GM19455 (cell line): Measurements from ENCODE around the gene GDI2.
A peak's percentile ranks its signal among the peaks of the same experiment; 100 is the strongest.
"Not testable (repeated sequence)": the region's sequence is repeated elsewhere in the genome, so short reads cannot be mapped to it uniquely, and the experiment has no call there.

Experiments
- ATAC-seq: cut with Tn5 transposase; IDR thresholded peaks from one replicate; pipeline ENCODE4 v1.9.1; 2021; ENCODE audit not compliant: unreplicated experiment

Gene GDI2

DNA sequence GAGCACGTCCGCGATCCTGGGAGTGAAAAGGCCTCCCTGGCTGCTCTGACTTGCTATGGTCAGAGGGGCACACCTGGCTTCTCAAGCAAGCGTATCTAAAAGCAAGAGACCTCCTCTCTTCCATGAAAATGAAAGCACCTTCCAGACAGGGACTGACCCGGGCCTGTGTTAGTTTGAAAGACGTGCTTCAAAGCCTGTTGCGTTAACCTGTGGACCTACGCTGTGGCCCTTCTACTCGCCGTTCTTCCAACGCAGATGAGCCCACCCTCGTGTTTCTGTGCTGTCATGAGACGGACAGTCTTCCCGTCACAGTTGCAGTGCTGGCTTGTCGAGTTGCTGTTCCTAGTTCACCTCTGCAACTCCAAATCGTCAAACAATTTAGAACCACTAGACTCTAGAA, 15.5 kb upstream of the GDI2 start:
- ATAC-seq = no peak

GRCh38 chr10:5827841-5828240, 14.6 kb upstream of the GDI2 start:
- no peak for ATAC-seq

- ATAC-seq = not testable (repeated sequence)
Measured at GRCh38 chr10:5826511-5826910, 13.3 kb upstream of the GDI2 start.

GRCh38 chr10:5818894-5819293, 5.7 kb upstream of the GDI2 start:
- peak; percentile 55 for ATAC-seq

DNA sequence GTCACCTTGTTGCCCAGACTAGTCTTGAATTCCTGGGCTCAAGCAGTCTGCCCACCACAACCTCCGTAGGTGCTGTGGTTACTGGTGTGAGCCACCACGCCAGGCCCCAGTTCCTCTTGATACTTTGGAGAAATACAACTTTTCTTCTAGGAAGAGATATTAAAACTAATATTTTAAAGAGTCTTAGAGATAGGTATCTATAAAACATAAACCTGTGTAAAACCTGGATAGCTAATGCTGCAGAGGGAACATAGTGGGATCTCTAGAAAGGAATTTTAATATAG, 4.8 kb upstream of the GDI2 start:
- no peak for ATAC-seq

DNA sequence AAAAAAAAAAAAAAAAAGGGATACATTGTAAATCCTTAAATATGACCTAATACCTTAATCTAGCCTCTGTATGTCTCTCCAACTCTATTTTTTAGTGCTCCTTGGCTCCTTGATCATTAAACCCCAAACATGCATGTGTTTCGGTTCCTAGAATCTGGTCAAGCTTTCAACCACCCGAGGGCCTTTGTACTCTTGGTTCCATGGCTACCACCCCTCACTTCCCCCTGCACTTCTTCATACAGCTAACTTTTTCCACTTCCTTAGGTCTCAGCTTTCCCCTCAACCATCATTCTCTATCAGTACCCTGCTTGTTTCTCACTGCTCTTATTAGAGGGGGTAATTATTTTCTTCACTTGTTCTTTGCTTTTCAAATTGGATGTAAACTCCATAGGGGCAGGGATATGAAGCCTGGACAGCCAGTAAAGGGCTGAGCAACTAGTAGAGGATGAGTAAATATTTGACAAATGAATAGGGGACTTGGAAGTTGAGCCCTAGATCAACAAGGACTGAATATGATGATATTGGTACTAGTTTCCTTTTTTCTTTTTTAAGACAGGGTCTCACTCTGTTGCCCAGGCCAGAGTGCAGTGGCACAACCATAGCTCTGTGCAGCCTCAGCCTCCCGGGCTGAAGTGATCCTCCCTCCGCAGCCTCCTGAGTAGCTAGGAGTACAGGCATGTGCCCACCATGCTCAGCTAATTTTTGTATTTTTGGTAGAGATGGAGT, 4.3 kb upstream of the GDI2 start:
- ATAC-seq = no peak

DNA sequence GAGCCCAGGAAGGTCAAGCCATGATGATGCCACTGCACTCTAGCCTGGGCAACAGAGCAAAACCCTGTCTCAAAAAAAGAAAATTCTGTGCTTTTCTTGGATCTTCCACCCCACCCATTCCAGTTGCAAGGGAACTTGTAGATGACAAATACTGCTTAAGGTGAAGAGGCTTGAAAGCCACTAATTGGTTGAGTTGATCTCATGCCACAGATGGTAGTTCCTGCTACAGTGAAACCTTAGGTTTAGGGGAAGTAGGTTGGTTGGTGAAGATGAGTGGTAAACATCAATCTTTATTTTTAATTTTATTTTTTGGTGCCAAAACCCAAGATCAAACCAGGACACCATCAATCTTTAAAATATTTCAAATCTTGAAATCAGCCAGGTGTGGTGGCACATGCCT, 2.9 kb upstream of the GDI2 start:
- no peak for ATAC-seq

- no peak for ATAC-seq
Measured at GRCh38 chr10:5814110-5815107, 1.2 kb upstream of the GDI2 start.

DNA sequence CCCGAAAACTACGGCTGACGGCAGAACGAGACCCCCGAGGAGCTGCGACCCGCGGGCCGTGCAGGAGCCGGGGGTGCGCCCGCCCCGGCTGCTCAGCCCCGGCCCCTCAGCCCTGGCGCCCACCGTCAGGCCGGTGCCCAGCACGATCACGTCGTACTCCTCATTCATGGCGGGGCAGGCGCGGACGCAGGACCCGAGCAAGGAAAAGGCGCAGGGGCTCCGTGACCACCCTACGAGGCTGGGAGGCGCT, 218 bp downstream of the GDI2 start:
- peak; percentile 27 for ATAC-seq

- peak; percentile 26 for ATAC-seq
Measured at GRCh38 chr10:5812283-5813090, 747 bp downstream of the GDI2 start.

DNA sequence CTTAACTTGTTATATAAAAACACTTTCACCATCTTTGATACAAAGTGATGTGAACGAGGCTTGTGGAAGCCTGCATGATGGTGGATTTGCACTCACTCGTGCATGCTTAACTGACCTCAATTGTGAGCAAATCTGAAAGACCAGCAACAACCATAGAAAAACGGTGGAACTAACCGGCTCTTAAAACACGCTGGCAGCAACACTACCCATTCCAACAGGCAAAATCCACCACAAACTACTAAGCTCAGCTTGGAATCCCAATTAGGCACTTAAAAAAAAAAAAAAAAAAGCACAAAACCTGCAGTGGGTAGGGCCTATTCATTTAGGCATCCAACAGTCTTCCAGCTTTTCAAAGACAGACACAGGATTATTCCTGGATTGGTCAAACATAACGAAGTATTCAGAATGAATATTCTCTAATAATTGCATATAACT, 1.8 kb downstream of the GDI2 start:
- ATAC-seq = no peak

DNA sequence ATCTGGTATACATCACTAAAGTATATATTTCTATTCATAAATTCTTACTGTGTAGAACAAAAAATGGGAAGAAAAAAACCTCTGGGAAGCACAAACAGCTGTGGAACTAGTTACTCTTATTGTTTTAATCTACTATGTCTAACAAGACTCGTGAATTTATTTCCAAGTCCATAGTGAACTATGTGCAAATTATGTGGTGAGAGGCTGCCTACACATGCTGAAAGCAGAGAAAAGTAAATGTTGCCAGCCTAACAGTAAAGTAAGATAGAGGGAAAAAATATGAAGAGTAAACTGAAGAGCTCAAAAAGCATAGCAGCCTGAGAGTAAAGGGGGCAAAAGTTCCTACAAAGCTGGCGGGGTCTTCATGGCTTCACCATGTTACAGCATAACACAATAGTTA, 3.0 kb downstream of the GDI2 start:
- no peak for ATAC-seq

GRCh38 chr10:5809527-5810154, 3.6 kb downstream of the GDI2 start:
- no peak for ATAC-seq

DNA sequence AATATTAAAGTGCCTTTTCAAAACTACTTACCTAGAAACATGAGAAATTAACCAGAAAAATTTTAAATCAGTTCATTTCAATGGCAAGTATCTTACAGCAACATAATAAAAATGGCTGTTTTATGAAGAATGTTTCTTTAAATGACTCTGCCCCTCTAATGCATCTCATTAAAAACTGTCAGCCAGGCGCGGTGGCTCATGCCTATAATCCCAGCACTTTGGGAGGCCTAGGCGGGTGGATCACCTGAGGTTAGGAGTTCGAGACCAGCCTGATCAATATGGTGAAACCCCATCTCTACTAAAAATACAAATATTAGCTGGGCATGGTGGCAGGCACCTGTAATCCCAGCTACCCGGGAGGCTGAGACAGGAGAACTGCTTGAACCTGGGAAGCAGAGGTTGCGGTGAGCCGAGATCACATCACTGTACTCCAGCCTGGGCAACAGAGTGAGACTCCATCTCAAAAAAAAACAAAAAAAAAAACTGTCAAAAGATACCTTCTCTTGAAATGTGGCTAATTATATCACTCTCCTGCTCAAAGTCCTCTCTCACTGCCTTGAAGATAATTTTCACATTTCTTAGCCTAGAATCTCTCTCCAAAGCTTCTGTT, 4.3 kb downstream of the GDI2 start:
- not testable (repeated sequence) for ATAC-seq

DNA sequence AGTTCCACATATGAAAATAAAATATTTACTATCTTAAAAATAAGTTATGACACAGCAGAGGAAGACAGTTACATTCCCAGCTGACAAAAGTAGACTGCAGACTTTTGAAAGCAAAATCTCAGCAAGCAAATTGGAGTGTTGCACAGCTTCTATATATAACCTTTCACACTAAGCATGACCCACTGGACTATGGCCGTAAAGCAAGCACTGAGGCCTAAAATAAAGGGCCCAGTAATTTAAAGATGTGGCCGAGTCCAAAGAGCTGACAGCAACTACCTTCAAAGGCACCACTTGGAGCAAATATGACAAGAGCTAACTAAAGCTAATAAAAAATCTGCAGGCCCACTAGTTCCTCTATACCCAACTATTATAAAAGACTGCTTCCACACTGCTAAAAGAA, 6.5 kb downstream of the GDI2 start:
- no peak for ATAC-seq

DNA sequence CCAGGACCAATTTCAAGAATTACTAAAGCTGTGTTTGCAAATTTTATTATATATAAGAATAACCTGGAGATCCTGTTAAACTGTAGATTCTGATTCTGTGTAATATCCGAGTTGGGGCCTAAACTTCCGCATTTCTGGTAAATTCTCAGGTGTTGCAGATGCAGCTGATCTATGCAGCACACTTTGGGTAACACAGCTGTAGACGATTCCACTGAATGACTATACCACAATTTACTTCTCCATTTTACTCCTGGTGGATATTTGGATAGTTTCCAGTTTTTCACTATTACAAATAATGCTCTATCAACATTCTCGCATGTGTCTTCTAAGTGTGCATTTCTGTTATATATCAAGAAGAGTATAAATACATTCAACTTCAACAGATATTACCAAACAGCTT, 7.5 kb downstream of the GDI2 start:
- ATAC-seq = no peak

DNA sequence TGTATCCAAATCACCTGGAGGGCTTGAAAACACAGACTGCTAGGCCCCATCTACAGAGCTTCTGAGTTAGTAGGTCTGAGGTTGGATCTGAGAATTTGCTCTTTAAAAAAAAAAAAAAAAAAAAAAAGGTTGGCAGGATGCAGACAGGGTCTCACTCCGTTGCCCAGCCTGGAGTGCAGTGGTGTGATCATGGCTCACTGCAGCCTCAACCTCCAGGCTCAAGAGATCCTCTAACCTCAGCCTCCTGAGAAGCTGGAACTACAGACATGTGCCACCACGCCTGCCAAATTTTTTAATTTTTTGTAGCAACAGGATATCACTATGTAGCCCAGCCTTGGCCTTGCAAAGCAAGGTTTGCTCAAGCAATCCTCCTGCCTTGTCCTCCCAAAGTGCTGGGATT, 8.0 kb downstream of the GDI2 start:
- no peak for ATAC-seq

DNA sequence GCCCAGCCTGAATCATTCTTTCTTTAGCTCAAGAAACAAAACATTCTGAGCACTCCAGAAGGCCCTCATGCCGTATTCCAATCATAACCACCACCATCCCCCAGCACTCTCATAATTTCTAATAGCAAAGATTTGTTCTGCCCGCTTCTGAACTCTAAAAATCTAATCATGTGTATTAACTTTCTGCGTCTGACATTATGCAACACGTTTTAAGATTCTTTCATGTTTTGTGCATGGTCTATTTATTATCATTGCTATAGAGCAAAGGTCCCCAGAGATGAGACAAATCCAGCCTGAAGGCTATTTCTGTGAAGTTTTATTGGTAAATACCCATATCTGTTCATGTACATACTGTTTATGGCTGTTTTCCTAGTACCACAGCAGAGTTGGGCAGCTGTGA, 8.8 kb downstream of the GDI2 start:
- no peak for ATAC-seq

GRCh38 chr10:5800782-5801181, 12.5 kb downstream of the GDI2 start:
- no peak for ATAC-seq

DNA sequence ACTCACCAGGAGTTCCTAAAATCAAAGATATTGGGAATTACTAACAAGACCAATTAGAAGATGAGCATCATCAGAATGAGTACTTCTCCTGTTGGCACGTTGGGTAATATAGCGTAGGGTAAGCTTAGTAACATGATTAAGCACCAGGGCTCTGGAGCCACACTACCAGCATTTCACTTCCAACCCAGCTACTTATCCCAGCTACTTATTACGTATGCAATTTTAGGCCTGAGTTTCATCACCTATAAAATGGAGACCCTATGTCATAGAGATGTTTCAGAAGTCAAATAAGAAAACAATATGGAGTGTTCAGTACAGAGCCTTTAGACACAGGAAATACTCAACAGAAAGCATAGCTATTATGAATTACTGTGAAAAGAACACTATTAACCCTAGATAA, 19.0 kb downstream of the GDI2 start:
- no peak for ATAC-seq

DNA sequence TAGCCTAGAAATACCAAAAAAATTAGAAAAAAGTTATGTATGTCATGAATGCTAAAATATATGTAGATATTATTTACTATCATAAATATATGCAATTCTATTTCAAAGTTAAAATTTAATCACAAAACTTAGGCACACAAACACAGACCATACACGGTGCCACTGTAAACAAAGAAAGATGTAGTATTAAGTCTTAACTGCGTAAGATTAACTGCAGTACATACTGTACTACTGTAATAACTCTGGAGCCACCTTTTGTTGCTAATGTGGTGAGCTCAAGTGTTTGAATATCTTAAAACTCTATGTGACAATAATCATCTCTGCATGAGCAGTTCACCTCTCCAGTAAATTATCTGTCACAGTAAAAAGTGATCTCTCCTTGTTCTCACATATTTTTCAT, 23.6 kb downstream of the GDI2 start:
- ATAC-seq = no peak
